Chondrocyte (in vitro differentiated cells): ENCODE data around the gene RAB11FIP3. TPM values are rescaled to one million over a fixed set of nuclear protein-coding genes. Genes with fewer than 3 reads are reported as not detected.
A peak's percentile ranks its signal among the peaks of the same experiment; 100 is the strongest.

ENCODE experiments used
- DNase-seq: peaks from one replicate; pipeline ENCODE4 v3.0.0; 2021; ENCODE audit warnings: mixed read lengths, low spot score
- H3K27ac Mint-ChIP-seq: one replicate; pipeline ENCODE4 v1.8.0; 2021; ENCODE audit warnings: mild to moderate bottlenecking, moderate library complexity, mixed read lengths; ENCODE audit not compliant: unreplicated experiment
- H3K27me3 Mint-ChIP-seq: 2 replicates; pipeline ENCODE4 v1.8.0; 2021; ENCODE audit warnings: low read depth, mixed read lengths
- H3K36me3 Mint-ChIP-seq: 2 replicates; pipeline ENCODE4 v1.8.0; 2021; ENCODE audit warnings: low read depth, mixed read lengths
- H3K4me1 Mint-ChIP-seq: 2 replicates; pipeline ENCODE4 v1.8.0; 2021; ENCODE audit warnings: low read depth, mild to moderate bottlenecking, mixed read lengths
- H3K4me3 Mint-ChIP-seq: one replicate; pipeline ENCODE4 v1.8.0; 2021; ENCODE audit warnings: mild to moderate bottlenecking, moderate library complexity, mixed read lengths; ENCODE audit not compliant: unreplicated experiment
- H3K9me3 Mint-ChIP-seq: 2 replicates; pipeline ENCODE4 v1.8.0; 2021; ENCODE audit warnings: low read depth, mixed read lengths
- CTCF ChIP-seq: fragments of 200-600 bp; sonication (generic); IDR thresholded peaks from 2 replicates; pipeline ENCODE4 v1.5.0; 2021; ENCODE audit warnings: antibody characterized with exemption, mild to moderate bottlenecking, moderate library complexity
- total RNA-seq: library from RNA; stranded (reverse); gene quantifications from 3 replicates; pipeline ENCODE4 v1.2.1, GENCODE V29; 2021

The RAB11FIP3 gene
- total RNA-seq, 1 donor from 2014 or later: 45.1 TPM

GRCh38 chr16:522320-523096 lies 97.1 kb downstream of the RAB11FIP3 start:
- H3K4me3 Mint-ChIP-seq: no peak overlapping the region
- no peak for DNase-seq
- TF ChIP-seq CTCF: no peak
- H3K9me3 Mint-ChIP-seq: no peaks in the 10 kb centered on the region
- H3K27ac Mint-ChIP-seq: peak overlapping the region; percentile 8
- peaks cover 23% of the 10 kb centered on the region for H3K4me1 Mint-ChIP-seq
- H3K27me3 Mint-ChIP-seq: no peaks in the 10 kb centered on the region
- peaks cover 5% of the 10 kb centered on the region for H3K36me3 Mint-ChIP-seq

- Mint-ChIP-seq H3K9me3 (no peaks in the 10 kb centered on the region), H3K27me3 (no peaks in the 10 kb centered on the region), H3K27ac (peak overlapping the region; percentile 8), H3K36me3 (peaks cover 5% of the 10 kb centered on the region), H3K4me3 (no peak overlapping the region), H3K4me1 (peaks cover 23% of the 10 kb centered on the region)
- no peak for TF ChIP-seq CTCF
- no peak for DNase-seq
Observed at GRCh38 chr16:523097-523741, 97.8 kb downstream of the RAB11FIP3 start.

- H3K4me3 Mint-ChIP-seq: no peak overlapping the region
- no peak for TF ChIP-seq CTCF
- no peak for DNase-seq
- peak overlapping the region; percentile 99 for H3K27ac Mint-ChIP-seq
- H3K4me1 Mint-ChIP-seq: peaks cover 34% of the 10 kb centered on the region
- no peaks in the 10 kb centered on the region for H3K27me3 Mint-ChIP-seq
- H3K9me3 Mint-ChIP-seq: no peaks in the 10 kb centered on the region
- H3K36me3 Mint-ChIP-seq: peaks cover 4% of the 10 kb centered on the region
Observed at GRCh38 chr16:524274-525040, 99.0 kb downstream of the RAB11FIP3 start.

- H3K27me3 Mint-ChIP-seq: no peaks in the 10 kb centered on the region
- H3K9me3 Mint-ChIP-seq: no peaks in the 10 kb centered on the region
- DNase-seq: no peak
- H3K27ac Mint-ChIP-seq: peak overlapping the region; percentile 99
- no peak for TF ChIP-seq CTCF
- H3K4me1 Mint-ChIP-seq: peaks cover 41% of the 10 kb centered on the region
- H3K4me3 Mint-ChIP-seq: peak overlapping the region; percentile 89
- H3K36me3 Mint-ChIP-seq: peaks cover 2% of the 10 kb centered on the region
Observed at GRCh38 chr16:525123-525519, 99.7 kb downstream of the RAB11FIP3 start.

GRCh38 chr16:525520-526180 lies 100.2 kb downstream of the RAB11FIP3 start:
- no peak for TF ChIP-seq CTCF
- Mint-ChIP-seq H3K4me1 (peaks cover 45% of the 10 kb centered on the region), H3K27ac (peak overlapping the region; percentile 99), H3K9me3 (no peaks in the 10 kb centered on the region), H3K27me3 (no peaks in the 10 kb centered on the region), H3K36me3 (peaks cover 2% of the 10 kb centered on the region), H3K4me3 (peak overlapping the region; percentile 89)
- DNase-seq: no peak
